Islet precursor cell (in vitro differentiated cells): Measurements from ENCODE around the gene KCNG4.
A peak's percentile ranks its signal among the peaks of the same experiment; 100 is the strongest.

ENCODE experiments used
- DNase-seq: peaks from one replicate; pipeline ENCODE4 v3.0.0-alpha.2; 2018

Gene KCNG4, protein sequence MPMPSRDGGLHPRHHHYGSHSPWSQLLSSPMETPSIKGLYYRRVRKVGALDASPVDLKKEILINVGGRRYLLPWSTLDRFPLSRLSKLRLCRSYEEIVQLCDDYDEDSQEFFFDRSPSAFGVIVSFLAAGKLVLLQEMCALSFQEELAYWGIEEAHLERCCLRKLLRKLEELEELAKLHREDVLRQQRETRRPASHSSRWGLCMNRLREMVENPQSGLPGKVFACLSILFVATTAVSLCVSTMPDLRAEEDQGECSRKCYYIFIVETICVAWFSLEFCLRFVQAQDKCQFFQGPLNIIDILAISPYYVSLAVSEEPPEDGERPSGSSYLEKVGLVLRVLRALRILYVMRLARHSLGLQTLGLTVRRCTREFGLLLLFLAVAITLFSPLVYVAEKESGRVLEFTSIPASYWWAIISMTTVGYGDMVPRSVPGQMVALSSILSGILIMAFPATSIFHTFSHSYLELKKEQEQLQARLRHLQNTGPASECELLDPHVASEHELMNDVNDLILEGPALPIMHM

DNA sequence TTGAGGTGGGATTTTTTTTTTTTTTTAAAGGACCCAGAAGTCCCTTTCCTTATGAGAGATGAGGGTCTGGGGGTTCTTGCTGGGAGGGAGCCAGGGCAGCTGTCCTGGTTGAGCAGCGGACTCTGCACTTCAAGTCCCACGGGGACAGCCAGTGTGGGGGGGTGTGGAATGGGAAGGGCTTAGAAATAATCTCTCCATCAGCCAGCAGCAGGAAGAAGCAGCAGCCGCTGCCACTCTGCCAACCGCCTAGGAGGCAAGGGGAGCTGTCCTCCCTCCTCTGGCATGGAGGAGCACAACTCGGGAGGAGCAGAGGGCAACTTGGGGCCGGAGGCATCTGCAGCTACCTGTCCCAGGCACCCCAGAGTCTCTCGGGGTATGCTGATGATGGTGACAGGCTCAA, at the start of gene KCNG4:
Gene KCNG4, minus strand, starts transcription at position 104 of the 400 bp plus-strand sequence. CDS start 2,527 bp downstream, outside the sequence.
- DNase-seq = no peak

GRCh38 chr16:84288902-84289301, 49.1 kb upstream of the KCNG4 start:
- DNase-seq = no peak

GRCh38 chr16:84286578-84287240, 46.9 kb upstream of the KCNG4 start:
- no peak for DNase-seq

- DNase-seq = no peak
Observed at GRCh38 chr16:84284154-84284722, 44.4 kb upstream of the KCNG4 start.

DNA sequence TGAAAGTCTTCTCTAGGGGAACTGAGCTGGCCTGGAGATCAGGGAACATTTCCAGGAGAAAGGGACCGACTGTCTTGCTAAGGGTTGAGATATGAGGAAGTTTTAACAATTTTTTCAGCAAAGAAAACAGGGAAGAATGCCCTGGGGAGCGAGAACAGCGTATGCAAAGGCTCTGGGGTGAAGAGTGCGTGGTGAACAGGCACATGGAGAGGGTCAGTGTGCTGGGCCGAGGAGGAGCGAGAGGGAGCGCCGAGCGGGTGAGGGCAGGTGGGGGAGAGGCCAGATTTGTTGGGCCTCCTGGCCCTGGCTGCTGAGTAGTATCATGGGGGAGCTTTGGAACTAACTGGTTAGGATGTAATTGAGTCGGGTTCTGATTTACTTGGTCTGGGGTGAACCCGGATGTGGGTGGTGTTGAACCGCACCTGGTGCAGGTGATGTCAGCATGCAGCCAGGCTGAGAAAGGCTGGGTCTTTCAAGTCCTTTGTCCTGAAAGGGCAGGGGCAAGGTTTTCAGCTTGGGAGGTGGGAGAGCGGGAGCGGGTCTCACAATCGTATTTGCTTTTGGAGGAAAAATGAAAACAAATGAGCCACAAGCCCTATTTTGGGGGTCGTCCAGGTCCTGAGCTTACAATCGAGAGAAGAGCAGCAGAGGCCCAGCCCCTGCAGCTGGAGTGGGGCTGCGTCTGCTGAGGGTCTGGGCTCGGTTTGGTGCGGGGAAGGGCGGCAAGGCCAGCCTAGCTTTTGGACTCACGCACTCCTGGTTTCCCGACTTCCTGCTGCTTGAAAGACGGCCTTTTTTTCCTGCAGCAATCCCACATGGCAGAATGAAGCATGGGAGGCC, 43.7 kb upstream of the KCNG4 start:
- no peak for DNase-seq

DNA sequence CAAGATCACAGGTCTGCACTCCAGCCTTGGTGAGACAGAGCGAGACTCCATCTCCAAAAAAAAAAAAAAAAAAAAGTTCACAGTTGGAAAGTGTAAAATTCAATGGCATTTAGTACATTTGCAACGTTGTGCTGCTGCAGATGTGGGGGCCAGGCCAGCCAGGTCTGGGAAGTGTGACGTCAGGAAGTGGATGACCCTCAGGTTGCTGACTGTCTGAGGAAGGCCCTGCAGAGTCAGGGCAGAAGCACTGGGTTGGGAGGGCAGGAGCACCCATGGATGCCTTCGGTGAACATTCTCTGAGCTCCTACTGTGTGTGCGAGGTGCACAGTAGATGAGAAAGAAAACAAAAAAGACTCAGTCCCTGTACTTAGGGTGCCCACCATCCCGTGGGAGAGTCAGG, 42.7 kb upstream of the KCNG4 start:
- no peak for DNase-seq

DNA sequence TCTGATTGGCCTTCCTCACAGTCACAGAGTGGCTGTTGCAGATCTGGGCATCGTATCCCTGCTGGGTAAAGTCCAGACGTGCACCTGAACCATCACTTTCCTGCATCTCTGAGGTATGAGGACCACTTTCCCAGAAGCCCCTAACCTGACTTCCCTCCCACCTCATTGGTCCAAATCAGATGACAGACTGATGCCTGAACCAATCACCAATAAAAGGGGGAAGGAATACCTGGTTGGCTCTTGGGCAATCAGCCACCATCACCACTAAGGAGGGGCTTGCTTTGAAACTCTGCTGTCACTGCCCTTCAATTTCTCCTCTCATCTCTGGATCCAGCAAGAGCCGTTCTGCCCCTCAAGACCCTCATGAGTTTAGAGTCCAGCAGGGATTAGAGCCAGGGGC, 41.3 kb upstream of the KCNG4 start:
- no peak for DNase-seq

- no peak for DNase-seq
Observed at GRCh38 chr16:84279881-84280280, 40.1 kb upstream of the KCNG4 start.

GRCh38 chr16:84278968-84279367, 39.2 kb upstream of the KCNG4 start:
- peak; percentile 68 for DNase-seq

GRCh38 chr16:84278333-84278732, 38.5 kb upstream of the KCNG4 start:
- DNase-seq = no peak

DNA sequence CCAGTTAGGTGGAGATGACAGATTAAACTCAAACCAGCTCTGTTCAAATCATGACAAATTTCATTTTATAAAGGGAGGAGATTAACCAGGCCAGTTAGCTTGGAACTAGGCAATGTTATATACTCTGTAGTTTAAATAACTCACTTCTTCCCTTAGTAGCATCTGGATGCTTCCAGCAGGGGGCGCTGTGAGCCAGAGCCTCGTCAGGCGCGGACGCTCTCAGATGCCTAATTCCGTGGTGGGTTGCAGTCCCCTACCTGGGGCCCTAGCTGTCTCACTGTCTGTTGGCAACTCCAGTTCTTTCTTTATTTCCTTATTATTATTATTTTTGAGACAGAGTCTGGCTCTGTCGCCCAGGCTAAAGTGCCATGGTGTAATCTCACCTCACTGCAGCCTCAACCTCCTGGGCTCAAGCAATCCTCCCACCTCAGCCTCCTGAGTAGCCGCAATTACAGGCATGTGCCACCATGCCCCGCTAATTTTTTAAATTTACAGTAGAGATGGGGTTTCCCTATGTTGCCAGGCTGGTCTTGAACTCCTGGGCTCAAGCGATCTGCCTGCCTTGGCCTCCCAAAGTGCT, 37.5 kb upstream of the KCNG4 start:
- DNase-seq = peak; percentile 75

GRCh38 chr16:84275585-84276151, 35.9 kb upstream of the KCNG4 start:
- DNase-seq = no peak

DNA sequence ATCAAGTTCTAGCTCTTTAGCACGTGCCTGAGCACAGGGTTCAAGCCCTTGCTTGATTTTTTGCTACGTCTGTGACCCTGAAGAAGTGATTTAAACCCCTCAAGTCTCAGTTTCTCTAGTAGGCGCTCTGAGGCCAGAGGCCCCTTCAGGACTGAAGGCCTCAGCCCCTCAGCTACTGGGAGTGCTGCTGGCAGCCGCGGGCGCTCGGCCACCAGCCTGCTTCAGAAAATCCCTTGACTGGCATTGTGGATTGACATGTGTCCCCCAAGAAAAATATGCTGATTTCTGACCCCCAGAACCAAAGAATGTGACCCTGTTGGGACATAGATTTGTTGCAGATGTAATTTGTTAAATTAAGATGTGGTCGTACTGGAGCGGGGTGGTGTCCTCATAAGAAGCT, 34.7 kb upstream of the KCNG4 start:
- no peak for DNase-seq

DNA sequence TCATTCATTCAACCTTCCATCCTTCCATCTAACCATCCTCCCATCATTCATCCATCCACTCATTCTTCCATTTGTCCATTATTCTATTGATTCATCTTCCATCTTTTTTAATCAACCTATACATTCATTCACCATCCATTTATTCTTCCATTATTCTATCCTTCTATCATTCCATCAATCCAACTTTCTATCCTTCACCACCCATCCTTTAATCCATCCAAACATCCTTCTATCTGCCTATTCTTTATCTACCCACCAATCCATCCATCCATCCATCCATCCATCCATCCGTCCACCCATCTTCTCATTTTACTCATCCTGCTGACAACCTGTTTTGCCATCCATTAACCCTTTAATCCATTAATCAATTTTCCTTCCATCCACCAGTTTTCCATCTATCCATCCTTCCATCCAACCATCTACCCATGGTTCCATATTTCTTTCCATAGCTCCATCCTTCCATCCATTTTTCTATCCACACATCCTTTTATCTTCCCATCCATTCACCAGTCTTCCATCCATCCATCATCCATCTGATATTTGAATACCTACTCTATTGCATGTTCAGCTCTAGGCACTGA, 33.0 kb upstream of the KCNG4 start:
- DNase-seq = no peak

- DNase-seq = no peak
Observed at GRCh38 chr16:84271866-84272265, 32.1 kb upstream of the KCNG4 start.

DNA sequence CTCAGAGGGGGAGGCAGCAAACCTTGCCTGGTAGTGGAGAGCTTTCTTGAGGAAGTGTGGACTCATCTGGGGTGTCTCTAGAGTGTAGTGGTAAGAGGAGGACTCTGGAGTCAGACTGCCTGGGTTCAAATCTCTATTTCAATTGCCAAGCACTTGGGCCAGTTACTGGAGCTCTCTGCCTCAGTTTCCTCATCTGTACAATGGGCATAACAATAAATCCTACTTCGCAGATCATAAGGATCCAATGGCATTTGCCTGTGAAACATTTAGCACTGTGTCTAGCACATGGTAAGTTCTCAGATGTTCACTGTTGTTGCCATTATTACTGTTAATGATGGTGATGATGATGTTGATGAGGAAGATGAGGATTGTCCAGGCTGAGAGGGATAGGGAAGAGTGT, 31.2 kb upstream of the KCNG4 start:
- DNase-seq = no peak

GRCh38 chr16:84270531-84270930, 30.7 kb upstream of the KCNG4 start:
- DNase-seq = no peak

DNA sequence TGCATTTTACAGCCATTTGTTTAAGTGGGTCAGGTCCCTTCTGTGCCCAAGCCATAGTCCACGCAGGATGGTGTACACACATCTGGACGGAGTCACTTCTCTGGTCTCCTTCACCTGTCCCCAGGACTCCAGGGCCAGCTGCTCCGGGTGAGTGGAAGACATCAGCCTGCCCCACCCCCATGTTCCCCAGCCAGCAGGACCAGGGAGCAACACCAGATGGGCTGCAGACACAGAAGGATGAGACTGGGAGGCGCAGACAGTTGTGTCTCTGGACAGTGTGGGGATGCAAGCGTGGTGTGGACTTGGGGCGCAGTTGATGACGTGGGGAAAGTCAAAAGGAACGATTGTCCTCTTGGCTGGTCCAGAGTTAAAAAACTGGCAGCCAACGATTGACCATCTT, 30.3 kb upstream of the KCNG4 start:
- DNase-seq = no peak

- DNase-seq = no peak
Observed at GRCh38 chr16:84268291-84269040, 28.7 kb upstream of the KCNG4 start.

DNA sequence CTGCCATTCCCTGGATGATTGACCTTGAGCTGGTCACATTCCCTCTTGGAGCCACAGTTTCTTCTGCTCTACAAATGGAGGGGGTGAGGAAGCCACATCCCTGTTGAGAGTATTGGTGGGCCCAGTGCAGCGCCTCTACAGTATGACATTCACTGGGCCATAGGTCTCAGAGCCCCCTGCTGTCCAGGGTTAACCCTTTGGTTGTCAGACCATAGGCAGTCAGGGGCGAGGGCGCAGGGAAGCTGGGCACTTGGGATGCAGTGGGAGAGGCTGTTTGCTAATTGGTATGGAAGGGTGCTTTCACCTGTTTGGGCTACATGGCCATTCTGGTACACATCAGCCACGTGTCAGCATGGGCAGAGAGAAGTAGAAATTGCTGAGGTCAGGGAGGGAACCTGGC, 27.6 kb upstream of the KCNG4 start:
- DNase-seq = no peak

DNA sequence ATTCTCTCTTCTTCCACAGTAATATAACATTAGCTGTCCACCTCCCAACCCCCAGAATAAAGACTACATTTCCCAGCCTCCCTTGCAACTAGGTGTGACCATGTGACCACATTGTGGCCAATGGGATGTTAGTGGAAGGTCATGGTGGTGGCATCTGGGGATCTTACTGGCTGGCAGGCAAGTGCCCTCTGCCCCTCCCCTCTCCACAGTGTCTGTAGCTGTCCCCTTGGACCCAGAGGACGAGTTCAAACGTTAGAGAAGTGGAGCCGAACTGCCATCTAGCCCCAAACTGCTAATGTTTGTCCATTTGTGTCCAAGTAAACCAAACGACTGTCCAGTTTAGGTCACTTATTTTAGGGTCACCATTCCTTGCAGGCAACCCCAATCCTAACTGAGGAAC, 26.6 kb upstream of the KCNG4 start:
- DNase-seq = peak; percentile 83
